ENCODE results near the gene NDUFAF2. TPM values are rescaled to one million over a fixed set of nuclear protein-coding genes. Genes with fewer than 3 reads are reported as not detected.
"Not testable (repeated sequence)": the region's sequence is repeated elsewhere in the genome, so short reads cannot be mapped to it uniquely, and the experiment has no call there.

The NDUFAF2 gene
- total RNA-seq, 2 donors from 2014 or later = 16.6 to 17.9 TPM

- TF ChIP-seq CTCF (IDR thresholded peaks at IDR 0.05) (no peak), POLR2A (IDR thresholded peaks at IDR 0.05) (no peak), POLR2AphosphoS5 (IDR thresholded peaks at IDR 0.05) (no peak)
- intact Hi-C loops (cut with DNase I) = no loop called here
- H3K9me3 ChIP-seq = no peaks in the 10 kb centered on the region
Observed at GRCh38 chr5:61087921-61088320, 142.9 kb downstream of the NDUFAF2 start.

GRCh38 chr5:61089351-61089750 lies 144.3 kb downstream of the NDUFAF2 start:
- Histone ChIP-seq H3K27ac (no peak overlapping the region), H3K9me3 (no peaks in the 10 kb centered on the region), H3K4me1 (replicated peaks) (no peaks in the 10 kb centered on the region), H3K36me3 (no peaks in the 10 kb centered on the region), H3K4me3 (no peak overlapping the region), H3K27me3 (replicated peaks; ENCODE audit: insufficient read depth) (no peaks in the 10 kb centered on the region)
- DNase-seq (ENCODE audit: low spot score) = no peak
- 95% methylated on average over 2 of the region's 2 CpGs for WGBS
- TF ChIP-seq POLR2A (IDR thresholded peaks at IDR 0.05) = no peak
- no peak for TF ChIP-seq CTCF (IDR thresholded peaks at IDR 0.05)
- no peak for TF ChIP-seq POLR2AphosphoS5 (IDR thresholded peaks at IDR 0.05)
- intact Hi-C loops (cut with DNase I) = no loop called here

More at GRCh38 chr5:61087921-61088320, 142.9 kb downstream of the NDUFAF2 start:
- WGBS = 78% methylated on average over 2 of the region's 2 CpGs
- Histone ChIP-seq H3K27me3 (replicated peaks; ENCODE audit: insufficient read depth) (no peaks in the 10 kb centered on the region), H3K27ac (no peak overlapping the region), H3K4me1 (replicated peaks) (no peaks in the 10 kb centered on the region), H3K36me3 (no peaks in the 10 kb centered on the region), H3K4me3 (no peak overlapping the region)
- no peak for DNase-seq (ENCODE audit: low spot score)

- H3K9me3 ChIP-seq; H3K4me1 ChIP-seq (replicated peaks); H3K27me3 ChIP-seq (replicated peaks; ENCODE audit: insufficient read depth); H3K27ac ChIP-seq; DNase-seq (ENCODE audit: low spot score); H3K4me3 ChIP-seq; H3K36me3 ChIP-seq; intact Hi-C loops (cut with DNase I): not testable (repeated sequence)
- 97% methylated on average over 5 of the region's 5 CpGs for WGBS
Observed at GRCh38 chr5:61093046-61093771, 148.2 kb downstream of the NDUFAF2 start.

GRCh38 chr5:61097465-61097864 lies 152.5 kb downstream of the NDUFAF2 start:
- intact Hi-C loops (cut with DNase I) = no loop called here
- no peaks in the 10 kb centered on the region for H3K27me3 ChIP-seq (replicated peaks; ENCODE audit: insufficient read depth)
- no peak overlapping the region for H3K27ac ChIP-seq
- no peaks in the 10 kb centered on the region for H3K9me3 ChIP-seq
- no peak overlapping the region for H3K4me3 ChIP-seq
- no peaks in the 10 kb centered on the region for H3K4me1 ChIP-seq (replicated peaks)
- 100% methylated on average over 2 of the region's 2 CpGs for WGBS
- no peaks in the 10 kb centered on the region for H3K36me3 ChIP-seq
- TF ChIP-seq POLR2AphosphoS5 (IDR thresholded peaks at IDR 0.05) = no peak
- no peak for TF ChIP-seq CTCF (IDR thresholded peaks at IDR 0.05)
- no peak for TF ChIP-seq POLR2A (IDR thresholded peaks at IDR 0.05)
- no peak for DNase-seq (ENCODE audit: low spot score)

GRCh38 chr5:61098251-61098995 lies 153.4 kb downstream of the NDUFAF2 start:
- DNase-seq (ENCODE audit: low spot score) = no peak
- Histone ChIP-seq H3K4me1 (replicated peaks) (no peaks in the 10 kb centered on the region), H3K27me3 (replicated peaks; ENCODE audit: insufficient read depth) (no peaks in the 10 kb centered on the region), H3K4me3 (no peak overlapping the region), H3K36me3 (no peaks in the 10 kb centered on the region), H3K9me3 (no peaks in the 10 kb centered on the region), H3K27ac (no peak overlapping the region)
- intact Hi-C loops (cut with DNase I) = no loop called here
- WGBS = 86% methylated on average over 1 of the region's 1 CpG
- TF ChIP-seq POLR2AphosphoS5 (IDR thresholded peaks at IDR 0.05) = no peak
- no peak for TF ChIP-seq CTCF (IDR thresholded peaks at IDR 0.05)
- TF ChIP-seq POLR2A (IDR thresholded peaks at IDR 0.05) = no peak

All from prostate gland (tissue), 2 donors.